ENCODE results near the gene ZNF518A.

The ZNF518A gene

GRCh38 chr10:96133135-96133534, 3.0 kb downstream of the ZNF518A start:
- no peak overlapping the region for H3K4me3 ChIP-seq (ENCODE audit: low read depth, low read length)
- no peak for TF ChIP-seq CTCF (IDR thresholded peaks at IDR 0.05; ENCODE audit: borderline replicate concordance, insufficient read depth, low read depth, low read length)

GRCh38 chr10:96136810-96137209, 6.7 kb downstream of the ZNF518A start:
- no peak for TF ChIP-seq CTCF (IDR thresholded peaks at IDR 0.05; ENCODE audit: borderline replicate concordance, insufficient read depth, low read depth, low read length)
- no peak overlapping the region for H3K4me3 ChIP-seq (ENCODE audit: low read depth, low read length)

- no peak for TF ChIP-seq CTCF (IDR thresholded peaks at IDR 0.05; ENCODE audit: borderline replicate concordance, insufficient read depth, low read depth, low read length)
- H3K4me3 ChIP-seq (ENCODE audit: low read depth, low read length) = no peak overlapping the region
Measured at GRCh38 chr10:96137567-96137966, 7.5 kb downstream of the ZNF518A start.

GRCh38 chr10:96138102-96138501, 8.0 kb downstream of the ZNF518A start:
- no peak for TF ChIP-seq CTCF (IDR thresholded peaks at IDR 0.05; ENCODE audit: borderline replicate concordance, insufficient read depth, low read depth, low read length)
- no peak overlapping the region for H3K4me3 ChIP-seq (ENCODE audit: low read depth, low read length)

GRCh38 chr10:96152437-96152836, 22.3 kb downstream of the ZNF518A start:
- H3K4me3 ChIP-seq (ENCODE audit: low read depth, low read length) = no peak overlapping the region
- no peak for TF ChIP-seq CTCF (IDR thresholded peaks at IDR 0.05; ENCODE audit: borderline replicate concordance, insufficient read depth, low read depth, low read length)

- no peak for TF ChIP-seq CTCF (IDR thresholded peaks at IDR 0.05; ENCODE audit: borderline replicate concordance, insufficient read depth, low read depth, low read length)
- no peak overlapping the region for H3K4me3 ChIP-seq (ENCODE audit: low read depth, low read length)
Measured at GRCh38 chr10:96153070-96153469, 23.0 kb downstream of the ZNF518A start.

GRCh38 chr10:96165726-96166125, 35.6 kb downstream of the ZNF518A start:
- no peak overlapping the region for H3K4me3 ChIP-seq (ENCODE audit: low read depth, low read length)
- TF ChIP-seq CTCF (IDR thresholded peaks at IDR 0.05; ENCODE audit: borderline replicate concordance, insufficient read depth, low read depth, low read length) = no peak
